Ishikawa (cell line): ENCODE results near the gene CEP112.

Experiments used
- CEBPB ChIP-seq: IDR thresholded peaks from 2 replicates; pipeline ENCODE4 v1.6.1; 2012
- MAX ChIP-seq: IDR thresholded peaks from 2 replicates; pipeline ENCODE4 v1.6.1; 2012
- NFIC ChIP-seq: IDR thresholded peaks from 2 replicates; pipeline ENCODE4 v1.6.1; 2012
- REST ChIP-seq: IDR thresholded peaks from 2 replicates; pipeline ENCODE4 v1.6.1; 2012; ENCODE audit warnings: low read depth, mild to moderate bottlenecking
- TCF12 ChIP-seq: IDR thresholded peaks from 2 replicates; pipeline ENCODE4 v1.6.1; 2012; ENCODE audit warnings: low read depth
- YY1 ChIP-seq: IDR thresholded peaks from 2 replicates; pipeline ENCODE4 v1.6.1; 2012; ENCODE audit warnings: low read depth
- ZBTB7A ChIP-seq: IDR thresholded peaks from 2 replicates; pipeline ENCODE4 v1.6.1; 2012; ENCODE audit warnings: low read depth

GRCh38 chr17:66037221-66037620, 154.7 kb downstream of the CEP112 start:
- TF ChIP-seq TCF12 (no peak), YY1 (no peak), CEBPB (no peak), MAX (no peak), REST (no peak), NFIC (no peak), ZBTB7A (no peak)
